Prostate gland (tissue), 2 donors: ENCODE measurements around the gene CRBN.

Experiments used
- POLR2A ChIP-seq: fragments of 450-650 bp; IDR thresholded peaks from one replicate; pipeline ENCODE4 v1.6.1; 2016; ENCODE audit warnings: antibody characterized with exemption, mild to moderate bottlenecking
- POLR2AphosphoS5 ChIP-seq: sonication (generic); formaldehyde crosslinking; IDR thresholded peaks from one replicate; pipeline ENCODE4 v1.6.1; 2017; ENCODE audit warnings: antibody characterized with exemption
- TF ChIP-seq, protein P1 (sequence below), 4 experiments: fragments of 200-600 bp in 2 of 4; fragments of 450-650 bp in 2 of 4; sonication (generic) in 2 of 4; IDR thresholded peaks; 1 replicate in 3 of 4; 2 replicates in 1 of 4; pipeline ENCODE4 v1.5.1; 2016 to 2019; ENCODE audit warnings: antibody characterized with exemption in 4 of 4, mild to moderate bottlenecking in 2 of 4, moderate library complexity in 2 of 4

DNA sequence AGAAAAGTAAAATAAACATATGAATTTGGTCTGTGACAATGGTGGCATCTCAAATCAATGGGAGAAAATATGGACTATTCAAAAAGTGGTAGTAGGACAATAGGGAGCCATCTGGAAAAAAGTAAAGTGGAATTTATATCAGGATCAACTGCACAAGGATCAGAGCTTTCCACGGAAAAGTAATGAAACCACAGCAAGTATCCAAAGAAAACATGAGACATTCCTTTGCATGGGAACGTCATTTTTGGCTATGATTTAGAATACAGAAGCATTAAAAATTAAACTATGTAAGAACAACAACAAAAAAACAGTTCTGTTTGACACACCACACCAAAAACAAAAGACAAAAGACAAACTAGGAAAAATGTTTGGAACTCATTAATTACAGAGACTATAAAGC, 18.7 kb downstream of the CRBN start:
- TF ChIP-seq, protein P1, sequence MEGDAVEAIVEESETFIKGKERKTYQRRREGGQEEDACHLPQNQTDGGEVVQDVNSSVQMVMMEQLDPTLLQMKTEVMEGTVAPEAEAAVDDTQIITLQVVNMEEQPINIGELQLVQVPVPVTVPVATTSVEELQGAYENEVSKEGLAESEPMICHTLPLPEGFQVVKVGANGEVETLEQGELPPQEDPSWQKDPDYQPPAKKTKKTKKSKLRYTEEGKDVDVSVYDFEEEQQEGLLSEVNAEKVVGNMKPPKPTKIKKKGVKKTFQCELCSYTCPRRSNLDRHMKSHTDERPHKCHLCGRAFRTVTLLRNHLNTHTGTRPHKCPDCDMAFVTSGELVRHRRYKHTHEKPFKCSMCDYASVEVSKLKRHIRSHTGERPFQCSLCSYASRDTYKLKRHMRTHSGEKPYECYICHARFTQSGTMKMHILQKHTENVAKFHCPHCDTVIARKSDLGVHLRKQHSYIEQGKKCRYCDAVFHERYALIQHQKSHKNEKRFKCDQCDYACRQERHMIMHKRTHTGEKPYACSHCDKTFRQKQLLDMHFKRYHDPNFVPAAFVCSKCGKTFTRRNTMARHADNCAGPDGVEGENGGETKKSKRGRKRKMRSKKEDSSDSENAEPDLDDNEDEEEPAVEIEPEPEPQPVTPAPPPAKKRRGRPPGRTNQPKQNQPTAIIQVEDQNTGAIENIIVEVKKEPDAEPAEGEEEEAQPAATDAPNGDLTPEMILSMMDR (IDR thresholded peaks at IDR 0.05), result no peak
- TF ChIP-seq POLR2A (no peak), POLR2AphosphoS5 (no peak)
